ENCODE data around the gene CAB39L. TPM values are rescaled to one million over a fixed set of nuclear protein-coding genes. Genes with fewer than 3 reads are reported as not detected.

The CAB39L gene
- total and polyA plus RNA-seq, 2 experiments from 2014 or later: 3.3 to 4.4 TPM

DNA sequence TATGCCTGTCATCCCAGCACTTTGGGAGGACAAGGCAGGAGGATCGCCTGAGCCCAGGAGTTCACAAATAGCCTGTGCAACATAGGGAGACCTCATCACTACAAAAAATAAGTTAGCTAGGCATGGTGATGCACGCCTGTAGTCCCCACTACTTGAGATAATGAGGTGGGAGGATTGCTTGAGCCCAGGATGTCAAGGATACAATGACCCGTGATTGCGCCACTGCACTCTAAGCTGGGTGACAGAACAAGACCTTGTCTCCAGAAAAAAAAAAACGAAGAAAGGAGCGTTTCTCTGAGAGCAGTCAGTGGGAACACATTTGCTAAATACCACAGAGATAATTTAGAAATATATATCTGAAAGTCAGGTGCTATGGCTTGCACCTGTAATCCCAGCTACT is 184.3 kb downstream of the CAB39L start:
- DNase-seq (ENCODE audit: low spot score): no peak
- H3K79me2 ChIP-seq (replicated peaks; ENCODE audit: insufficient read depth): no peaks in the 10 kb centered on the region

More for the DNA sequence above, 184.3 kb downstream of the CAB39L start:
- H3K27me3 ChIP-seq (ENCODE audit: insufficient read depth): no peaks in the 10 kb centered on the region
- H3K4me1 ChIP-seq (ENCODE audit: insufficient read depth): peaks cover 7% of the 10 kb centered on the region; the same call in 1 of the 2 replicates
- no peaks in the 10 kb centered on the region for H3K36me3 ChIP-seq (ENCODE audit: insufficient read depth)
- Mint-ChIP-seq H3K27ac (no peak overlapping the region), H3K9me3 (no peaks in the 10 kb centered on the region), H3K36me3 (ENCODE audit: low read depth) (no peaks in the 10 kb centered on the region), H3K27me3 (ENCODE audit: insufficient read depth, low read depth, poor library complexity) (peaks cover 1% of the 10 kb centered on the region), H3K4me1 (peaks cover 9% of the 10 kb centered on the region; the same call in 2 of the 3 replicates), H3K4me3 (no peak overlapping the region)
- H3F3A ChIP-seq (replicated peaks; ENCODE audit: low read depth): no peaks in the 10 kb centered on the region
- no peak overlapping the region for H3K4me3 ChIP-seq
- TF ChIP-seq POLR2AphosphoS5 (IDR thresholded peaks at IDR 0.05; ENCODE audit: low read depth) (no peak), ZNF331 (CRISPR knock-in tag; IDR thresholded peaks at IDR 0.05; ENCODE audit: low read depth) (no peak), STAT1 (IDR thresholded peaks at IDR 0.05; ENCODE audit: unreplicated experiment) (no peak), CREB1 (CRISPR knock-in tag; IDR thresholded peaks at IDR 0.05; ENCODE audit: low read depth) (no peak), EZH2phosphoT487 (IDR thresholded peaks at IDR 0.05; ENCODE audit: unreplicated experiment) (no peak), JUNB (IDR thresholded peaks at IDR 0.05; ENCODE audit: unreplicated experiment) (no peak), ZNF114 (CRISPR knock-in tag; IDR thresholded peaks at IDR 0.05) (no peak), EZH2 (IDR thresholded peaks at IDR 0.05; ENCODE audit: low read depth, unreplicated experiment) (no peak)
- TF ChIP-seq, protein P1, sequence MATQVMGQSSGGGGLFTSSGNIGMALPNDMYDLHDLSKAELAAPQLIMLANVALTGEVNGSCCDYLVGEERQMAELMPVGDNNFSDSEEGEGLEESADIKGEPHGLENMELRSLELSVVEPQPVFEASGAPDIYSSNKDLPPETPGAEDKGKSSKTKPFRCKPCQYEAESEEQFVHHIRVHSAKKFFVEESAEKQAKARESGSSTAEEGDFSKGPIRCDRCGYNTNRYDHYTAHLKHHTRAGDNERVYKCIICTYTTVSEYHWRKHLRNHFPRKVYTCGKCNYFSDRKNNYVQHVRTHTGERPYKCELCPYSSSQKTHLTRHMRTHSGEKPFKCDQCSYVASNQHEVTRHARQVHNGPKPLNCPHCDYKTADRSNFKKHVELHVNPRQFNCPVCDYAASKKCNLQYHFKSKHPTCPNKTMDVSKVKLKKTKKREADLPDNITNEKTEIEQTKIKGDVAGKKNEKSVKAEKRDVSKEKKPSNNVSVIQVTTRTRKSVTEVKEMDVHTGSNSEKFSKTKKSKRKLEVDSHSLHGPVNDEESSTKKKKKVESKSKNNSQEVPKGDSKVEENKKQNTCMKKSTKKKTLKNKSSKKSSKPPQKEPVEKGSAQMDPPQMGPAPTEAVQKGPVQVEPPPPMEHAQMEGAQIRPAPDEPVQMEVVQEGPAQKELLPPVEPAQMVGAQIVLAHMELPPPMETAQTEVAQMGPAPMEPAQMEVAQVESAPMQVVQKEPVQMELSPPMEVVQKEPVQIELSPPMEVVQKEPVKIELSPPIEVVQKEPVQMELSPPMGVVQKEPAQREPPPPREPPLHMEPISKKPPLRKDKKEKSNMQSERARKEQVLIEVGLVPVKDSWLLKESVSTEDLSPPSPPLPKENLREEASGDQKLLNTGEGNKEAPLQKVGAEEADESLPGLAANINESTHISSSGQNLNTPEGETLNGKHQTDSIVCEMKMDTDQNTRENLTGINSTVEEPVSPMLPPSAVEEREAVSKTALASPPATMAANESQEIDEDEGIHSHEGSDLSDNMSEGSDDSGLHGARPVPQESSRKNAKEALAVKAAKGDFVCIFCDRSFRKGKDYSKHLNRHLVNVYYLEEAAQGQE (IDR thresholded peaks at IDR 0.05; ENCODE audit: unreplicated experiment): no peak
- TF ChIP-seq, protein P2, sequence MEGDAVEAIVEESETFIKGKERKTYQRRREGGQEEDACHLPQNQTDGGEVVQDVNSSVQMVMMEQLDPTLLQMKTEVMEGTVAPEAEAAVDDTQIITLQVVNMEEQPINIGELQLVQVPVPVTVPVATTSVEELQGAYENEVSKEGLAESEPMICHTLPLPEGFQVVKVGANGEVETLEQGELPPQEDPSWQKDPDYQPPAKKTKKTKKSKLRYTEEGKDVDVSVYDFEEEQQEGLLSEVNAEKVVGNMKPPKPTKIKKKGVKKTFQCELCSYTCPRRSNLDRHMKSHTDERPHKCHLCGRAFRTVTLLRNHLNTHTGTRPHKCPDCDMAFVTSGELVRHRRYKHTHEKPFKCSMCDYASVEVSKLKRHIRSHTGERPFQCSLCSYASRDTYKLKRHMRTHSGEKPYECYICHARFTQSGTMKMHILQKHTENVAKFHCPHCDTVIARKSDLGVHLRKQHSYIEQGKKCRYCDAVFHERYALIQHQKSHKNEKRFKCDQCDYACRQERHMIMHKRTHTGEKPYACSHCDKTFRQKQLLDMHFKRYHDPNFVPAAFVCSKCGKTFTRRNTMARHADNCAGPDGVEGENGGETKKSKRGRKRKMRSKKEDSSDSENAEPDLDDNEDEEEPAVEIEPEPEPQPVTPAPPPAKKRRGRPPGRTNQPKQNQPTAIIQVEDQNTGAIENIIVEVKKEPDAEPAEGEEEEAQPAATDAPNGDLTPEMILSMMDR (conservative IDR thresholded peaks at IDR 0.05; ENCODE audit: low read depth in 2 of 2): no peak
- TF ChIP-seq, protein P3, sequence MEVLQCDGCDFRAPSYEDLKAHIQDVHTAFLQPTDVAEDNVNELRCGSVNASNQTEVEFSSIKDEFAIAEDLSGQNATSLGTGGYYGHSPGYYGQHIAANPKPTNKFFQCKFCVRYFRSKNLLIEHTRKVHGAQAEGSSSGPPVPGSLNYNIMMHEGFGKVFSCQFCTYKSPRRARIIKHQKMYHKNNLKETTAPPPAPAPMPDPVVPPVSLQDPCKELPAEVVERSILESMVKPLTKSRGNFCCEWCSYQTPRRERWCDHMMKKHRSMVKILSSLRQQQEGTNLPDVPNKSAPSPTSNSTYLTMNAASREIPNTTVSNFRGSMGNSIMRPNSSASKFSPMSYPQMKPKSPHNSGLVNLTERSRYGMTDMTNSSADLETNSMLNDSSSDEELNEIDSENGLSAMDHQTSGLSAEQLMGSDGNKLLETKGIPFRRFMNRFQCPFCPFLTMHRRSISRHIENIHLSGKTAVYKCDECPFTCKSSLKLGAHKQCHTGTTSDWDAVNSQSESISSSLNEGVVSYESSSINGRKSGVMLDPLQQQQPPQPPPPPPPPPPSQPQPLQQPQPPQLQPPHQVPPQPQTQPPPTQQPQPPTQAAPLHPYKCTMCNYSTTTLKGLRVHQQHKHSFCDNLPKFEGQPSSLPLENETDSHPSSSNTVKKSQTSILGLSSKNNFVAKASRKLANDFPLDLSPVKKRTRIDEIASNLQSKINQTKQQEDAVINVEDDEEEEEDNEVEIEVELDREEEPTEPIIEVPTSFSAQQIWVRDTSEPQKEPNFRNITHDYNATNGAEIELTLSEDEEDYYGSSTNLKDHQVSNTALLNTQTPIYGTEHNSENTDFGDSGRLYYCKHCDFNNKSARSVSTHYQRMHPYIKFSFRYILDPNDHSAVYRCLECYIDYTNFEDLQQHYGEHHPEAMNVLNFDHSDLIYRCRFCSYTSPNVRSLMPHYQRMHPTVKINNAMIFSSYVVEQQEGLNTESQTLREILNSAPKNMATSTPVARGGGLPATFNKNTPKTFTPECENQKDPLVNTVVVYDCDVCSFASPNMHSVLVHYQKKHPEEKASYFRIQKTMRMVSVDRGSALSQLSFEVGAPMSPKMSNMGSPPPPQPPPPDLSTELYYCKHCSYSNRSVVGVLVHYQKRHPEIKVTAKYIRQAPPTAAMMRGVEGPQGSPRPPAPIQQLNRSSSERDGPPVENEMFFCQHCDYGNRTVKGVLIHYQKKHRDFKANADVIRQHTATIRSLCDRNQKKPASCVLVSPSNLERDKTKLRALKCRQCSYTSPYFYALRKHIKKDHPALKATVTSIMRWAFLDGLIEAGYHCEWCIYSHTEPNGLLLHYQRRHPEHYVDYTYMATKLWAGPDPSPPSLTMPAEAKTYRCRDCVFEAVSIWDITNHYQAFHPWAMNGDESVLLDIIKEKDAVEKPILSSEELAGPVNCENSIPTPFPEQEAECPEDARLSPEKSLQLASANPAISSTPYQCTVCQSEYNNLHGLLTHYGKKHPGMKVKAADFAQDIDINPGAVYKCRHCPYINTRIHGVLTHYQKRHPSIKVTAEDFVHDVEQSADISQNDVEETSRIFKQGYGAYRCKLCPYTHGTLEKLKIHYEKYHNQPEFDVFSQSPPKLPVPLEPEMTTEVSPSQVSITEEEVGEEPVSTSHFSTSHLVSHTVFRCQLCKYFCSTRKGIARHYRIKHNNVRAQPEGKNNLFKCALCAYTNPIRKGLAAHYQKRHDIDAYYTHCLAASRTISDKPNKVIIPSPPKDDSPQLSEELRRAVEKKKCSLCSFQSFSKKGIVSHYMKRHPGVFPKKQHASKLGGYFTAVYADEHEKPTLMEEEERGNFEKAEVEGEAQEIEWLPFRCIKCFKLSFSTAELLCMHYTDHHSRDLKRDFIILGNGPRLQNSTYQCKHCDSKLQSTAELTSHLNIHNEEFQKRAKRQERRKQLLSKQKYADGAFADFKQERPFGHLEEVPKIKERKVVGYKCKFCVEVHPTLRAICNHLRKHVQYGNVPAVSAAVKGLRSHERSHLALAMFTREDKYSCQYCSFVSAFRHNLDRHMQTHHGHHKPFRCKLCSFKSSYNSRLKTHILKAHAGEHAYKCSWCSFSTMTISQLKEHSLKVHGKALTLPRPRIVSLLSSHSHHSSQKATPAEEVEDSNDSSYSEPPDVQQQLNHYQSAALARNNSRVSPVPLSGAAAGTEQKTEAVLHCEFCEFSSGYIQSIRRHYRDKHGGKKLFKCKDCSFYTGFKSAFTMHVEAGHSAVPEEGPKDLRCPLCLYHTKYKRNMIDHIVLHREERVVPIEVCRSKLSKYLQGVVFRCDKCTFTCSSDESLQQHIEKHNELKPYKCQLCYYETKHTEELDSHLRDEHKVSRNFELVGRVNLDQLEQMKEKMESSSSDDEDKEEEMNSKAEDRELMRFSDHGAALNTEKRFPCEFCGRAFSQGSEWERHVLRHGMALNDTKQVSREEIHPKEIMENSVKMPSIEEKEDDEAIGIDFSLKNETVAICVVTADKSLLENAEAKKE (CRISPR knock-in tag; IDR thresholded peaks at IDR 0.05): no peak
- no peak overlapping the region for H3K27ac ChIP-seq (ENCODE audit: low read depth)
- no peak for ATAC-seq
- no peak overlapping the region for H3K4me2 ChIP-seq
- no peak overlapping the region for H2AFZ ChIP-seq
- no peaks in the 10 kb centered on the region for H3K9me2 ChIP-seq (ENCODE audit: insufficient read depth)
- no peaks in the 10 kb centered on the region; the same call in 1 of the 2 replicates for H4K20me1 ChIP-seq (replicated peaks; ENCODE audit: insufficient read depth)

Data from GM23338 (cell line).